CD4-positive, alpha-beta T cell treated with Interleukin-1 beta for 1 hour (primary cell): ENCODE data around the gene GP1BB.
"Not testable (repeated sequence)": the region's sequence is repeated elsewhere in the genome, so short reads cannot be mapped to it uniquely, and the experiment has no call there.

Source experiments
- DNase-seq, 2 donors: peaks; one replicate each; pipeline ENCODE4 v3.0.0-alpha.2; 2020 to 2022

GP1BB gene

GRCh38 chr22:19693981-19694670 is 29.2 kb upstream of the GP1BB start:
- DNase-seq = no peak

- no peak for DNase-seq
Observed at GRCh38 chr22:19694696-19695095, 28.6 kb upstream of the GP1BB start.

GRCh38 chr22:19696504-19697276 is 26.6 kb upstream of the GP1BB start:
- no peak for DNase-seq

- DNase-seq = not testable (repeated sequence)
Observed at GRCh38 chr22:19697871-19698270, 25.5 kb upstream of the GP1BB start.

GRCh38 chr22:19700790-19701419 is 22.4 kb upstream of the GP1BB start:
- no peak for DNase-seq

GRCh38 chr22:19701420-19702145 is 21.8 kb upstream of the GP1BB start:
- DNase-seq = no peak

- no peak for DNase-seq
Observed at GRCh38 chr22:19703869-19704268, 19.5 kb upstream of the GP1BB start.

GRCh38 chr22:19704355-19705015 is 18.9 kb upstream of the GP1BB start:
- DNase-seq = no peak

- no peak for DNase-seq
Observed at GRCh38 chr22:19705181-19705934, 18.0 kb upstream of the GP1BB start.

GRCh38 chr22:19706661-19707151 is 16.6 kb upstream of the GP1BB start:
- no peak for DNase-seq

GRCh38 chr22:19707347-19708290 is 15.7 kb upstream of the GP1BB start:
- DNase-seq = no peak

- DNase-seq = no peak
Observed at GRCh38 chr22:19708321-19709011, 14.9 kb upstream of the GP1BB start.

- DNase-seq = no peak
Observed at GRCh38 chr22:19709063-19709769, 14.1 kb upstream of the GP1BB start.

- DNase-seq = no peak
Observed at GRCh38 chr22:19710020-19710768, 13.1 kb upstream of the GP1BB start.

- no peak for DNase-seq
Observed at GRCh38 chr22:19710769-19711106, 12.6 kb upstream of the GP1BB start.

GRCh38 chr22:19713245-19713644 is 10.1 kb upstream of the GP1BB start:
- DNase-seq = no peak

- no peak for DNase-seq
Observed at GRCh38 chr22:19713650-19714311, 9.6 kb upstream of the GP1BB start.
